ENCODE measurements around the gene MTMR6. TPM values are rescaled to one million over a fixed set of nuclear protein-coding genes. Genes with fewer than 3 reads are reported as not detected.

The MTMR6 gene
- total RNA-seq, 2 donors from 2014 or later = 11.2 to 13.2 TPM

DNA sequence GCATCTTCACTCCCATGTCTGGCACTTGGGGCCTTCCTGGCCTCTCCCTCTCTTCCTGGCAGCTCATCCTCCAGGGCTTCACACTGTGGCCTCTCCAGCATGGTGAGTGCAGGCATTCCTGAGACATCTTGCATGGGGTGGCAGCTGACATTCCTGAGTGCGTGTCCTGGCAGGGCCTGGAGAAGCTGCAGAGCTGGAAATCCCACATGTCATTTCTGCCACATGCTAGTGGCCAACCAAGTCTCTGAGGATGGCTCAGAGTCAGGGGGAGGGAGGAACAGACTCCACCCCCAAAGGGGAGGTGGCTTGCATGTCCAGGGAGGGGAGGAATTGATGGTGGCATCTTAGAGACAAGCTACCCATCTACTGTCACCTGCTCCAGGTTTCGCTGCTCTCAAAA is 73.6 kb downstream of the MTMR6 start:
- no peak for TF ChIP-seq POLR2A (IDR thresholded peaks at IDR 0.05)
- TF ChIP-seq, protein P1, sequence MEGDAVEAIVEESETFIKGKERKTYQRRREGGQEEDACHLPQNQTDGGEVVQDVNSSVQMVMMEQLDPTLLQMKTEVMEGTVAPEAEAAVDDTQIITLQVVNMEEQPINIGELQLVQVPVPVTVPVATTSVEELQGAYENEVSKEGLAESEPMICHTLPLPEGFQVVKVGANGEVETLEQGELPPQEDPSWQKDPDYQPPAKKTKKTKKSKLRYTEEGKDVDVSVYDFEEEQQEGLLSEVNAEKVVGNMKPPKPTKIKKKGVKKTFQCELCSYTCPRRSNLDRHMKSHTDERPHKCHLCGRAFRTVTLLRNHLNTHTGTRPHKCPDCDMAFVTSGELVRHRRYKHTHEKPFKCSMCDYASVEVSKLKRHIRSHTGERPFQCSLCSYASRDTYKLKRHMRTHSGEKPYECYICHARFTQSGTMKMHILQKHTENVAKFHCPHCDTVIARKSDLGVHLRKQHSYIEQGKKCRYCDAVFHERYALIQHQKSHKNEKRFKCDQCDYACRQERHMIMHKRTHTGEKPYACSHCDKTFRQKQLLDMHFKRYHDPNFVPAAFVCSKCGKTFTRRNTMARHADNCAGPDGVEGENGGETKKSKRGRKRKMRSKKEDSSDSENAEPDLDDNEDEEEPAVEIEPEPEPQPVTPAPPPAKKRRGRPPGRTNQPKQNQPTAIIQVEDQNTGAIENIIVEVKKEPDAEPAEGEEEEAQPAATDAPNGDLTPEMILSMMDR (IDR thresholded peaks at IDR 0.05) = no peak
- Histone ChIP-seq H3K4me1 (no peaks in the 10 kb centered on the region), H3K36me3 (replicated peaks in 1 of 2; ENCODE audit: insufficient read depth in 1 of 2, low read depth in 2 of 2) (no peaks in the 10 kb centered on the region), H3K27me3 (no peaks in the 10 kb centered on the region), H3K27ac (no peak overlapping the region), H3K9me3 (no peaks in the 10 kb centered on the region), H3K4me3 (no peak overlapping the region)
- ATAC-seq (no peak), DNase-seq (no peak)
- WGBS, 2 donors = 88 to 90% methylated on average over 2 of the region's 2 CpGs
- intact Hi-C loops (cut with DNase I) = no loop called here

DNA sequence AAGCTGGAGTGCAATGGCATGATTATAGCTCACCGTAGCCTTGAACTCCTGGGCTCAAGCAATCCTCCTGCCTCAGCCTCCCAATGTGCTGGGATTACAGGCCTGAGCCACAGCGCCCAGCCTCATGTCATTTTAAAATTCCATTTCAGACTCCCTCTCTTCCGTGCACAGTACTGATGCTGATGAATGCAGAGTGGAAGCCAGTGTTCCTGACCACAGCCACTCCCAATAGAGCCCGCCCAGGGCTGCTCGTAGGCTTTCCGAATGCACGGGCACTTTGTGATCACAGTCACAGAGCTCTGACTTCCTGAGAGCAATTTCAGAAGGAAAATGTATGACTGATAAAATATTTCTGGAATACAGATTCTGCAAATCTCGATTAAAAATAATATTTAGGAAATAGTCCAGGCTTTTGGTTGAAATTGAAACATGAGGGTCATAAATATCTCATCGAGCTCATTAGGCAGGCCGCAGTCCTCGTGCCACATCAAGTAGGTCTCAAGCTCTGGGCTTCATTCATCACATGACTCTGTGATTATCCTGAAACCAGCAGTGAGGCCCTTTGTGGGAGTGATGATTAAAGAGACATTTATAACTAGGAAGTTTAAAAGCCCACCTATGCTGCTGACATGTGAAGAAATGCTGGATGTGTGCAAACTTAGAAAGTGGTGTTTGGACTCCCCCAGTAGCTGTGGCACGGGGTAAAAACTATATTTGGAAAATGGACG is 76.3 kb downstream of the MTMR6 start:
- no peak for ATAC-seq
- TF ChIP-seq, protein P1 (IDR thresholded peaks at IDR 0.05) = no peak
- no peak for TF ChIP-seq POLR2A (IDR thresholded peaks at IDR 0.05)
- H3K27ac ChIP-seq = no peak overlapping the region
- DNase-seq = no peak
- H3K27me3 ChIP-seq = no peaks in the 10 kb centered on the region
- no peaks in the 10 kb centered on the region for H3K36me3 ChIP-seq (replicated peaks in 1 of 2; ENCODE audit: insufficient read depth in 1 of 2, low read depth in 2 of 2)
- no peaks in the 10 kb centered on the region for H3K4me1 ChIP-seq
- no peaks in the 10 kb centered on the region for H3K9me3 ChIP-seq
- intact Hi-C loops (cut with DNase I) = no loop called here
- WGBS, 2 donors = 64 to 71% methylated on average over 13 of the region's 13 CpGs
- H3K4me3 ChIP-seq = no peak overlapping the region

- intact Hi-C loops (cut with DNase I) = no loop called here
- TF ChIP-seq, protein P1 (IDR thresholded peaks at IDR 0.05) = no peak
- no peak for TF ChIP-seq POLR2A (IDR thresholded peaks at IDR 0.05)
- DNase-seq = no peak
- Histone ChIP-seq H3K4me1 (no peaks in the 10 kb centered on the region), H3K36me3 (replicated peaks in 1 of 2; ENCODE audit: insufficient read depth in 1 of 2, low read depth in 2 of 2) (no peaks in the 10 kb centered on the region), H3K27me3 (no peaks in the 10 kb centered on the region), H3K9me3 (no peaks in the 10 kb centered on the region), H3K4me3 (no peak overlapping the region), H3K27ac (no peak overlapping the region)
- 80 to 84% methylated on average over 8 of the region's 8 CpGs for WGBS, 2 donors
- no peak for ATAC-seq
Observed at GRCh38 chr13:25207291-25207810, 79.9 kb downstream of the MTMR6 start.

DNA sequence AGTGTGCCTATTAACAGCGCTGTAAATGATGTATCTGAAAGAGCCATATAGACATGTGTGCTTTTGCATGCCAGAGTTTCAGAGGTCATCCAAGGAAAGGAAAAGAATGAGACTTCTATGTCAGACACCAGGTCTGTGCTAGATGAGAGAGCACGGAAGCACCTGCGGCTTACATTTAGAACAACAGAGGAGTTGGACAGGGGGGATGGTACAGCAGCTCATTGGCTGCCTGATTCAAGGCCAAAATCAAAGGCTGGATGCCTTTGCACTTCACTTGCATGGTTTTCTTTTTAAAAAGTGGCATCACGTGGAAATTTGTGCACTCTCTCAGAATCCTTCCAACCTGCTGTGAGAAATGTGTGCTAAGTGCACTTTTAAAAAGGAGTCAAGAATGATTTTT is 82.4 kb downstream of the MTMR6 start:
- WGBS, 2 donors = 32 to 37% methylated on average over 4 of the region's 4 CpGs
- H3K9me3 ChIP-seq = no peaks in the 10 kb centered on the region
- no peak for TF ChIP-seq POLR2A (IDR thresholded peaks at IDR 0.05)
- TF ChIP-seq, protein P1 (IDR thresholded peaks at IDR 0.05) = no peak
- H3K27me3 ChIP-seq = no peaks in the 10 kb centered on the region
- no peak for ATAC-seq
- H3K27ac ChIP-seq = no peak overlapping the region
- no peaks in the 10 kb centered on the region for H3K4me1 ChIP-seq
- no peak for DNase-seq
- intact Hi-C loops (cut with DNase I) = no loop called here
- H3K4me3 ChIP-seq = no peak overlapping the region
- H3K36me3 ChIP-seq (replicated peaks in 1 of 2; ENCODE audit: insufficient read depth in 1 of 2, low read depth in 2 of 2) = no peaks in the 10 kb centered on the region

Data from body of pancreas (tissue), 4 donors.